A673 (cell line): ENCODE data around the gene BPIFA3.

ENCODE experiments used
- CTCF ChIP-seq: fragments of 300-800, 200-600 bp; sonication (generic); conservative IDR thresholded peaks from 2 replicates; pipeline ENCODE4 v1.5.1; 2017; ENCODE audit warnings: low read depth, mild to moderate bottlenecking, antibody characterized with exemption, low read length, moderate library complexity, mixed read lengths
- EZH2 ChIP-seq: fragments of 200-600 bp; sonication (generic); IDR thresholded peaks from 2 replicates; pipeline ENCODE4 v1.6.1; 2017; ENCODE audit warnings: borderline replicate concordance, low read depth, mild to moderate bottlenecking, mixed read lengths, antibody characterized with exemption, low read length; ENCODE audit not compliant: poor library complexity, severe bottlenecking

- no peak for TF ChIP-seq EZH2
- TF ChIP-seq CTCF = no peak
Measured at GRCh38 chr20:33257237-33257636, 40.1 kb downstream of the BPIFA3 start.
